GM12878 (cell line): ENCODE measurements around the gene PCDHGC3. TPM values are rescaled to one million over a fixed set of nuclear protein-coding genes. Genes with fewer than 3 reads are reported as not detected.

Source experiments
- ATAC-seq: fragments of 200-7000 bp; cut with Tn5 transposase; 3 replicates; pipeline ENCODE4 v1.9.1; 2020; ENCODE audit warnings: mild to moderate bottlenecking, moderate library complexity
- BruUV-seq: library from RNA; stranded (reverse); fragments of 400-500 nt; replicated peaks from 2 replicates; lab custom pipeline; 2021; lab: Mats Ljungman, UMichigan
- CTCF ChIA-PET: fragments of 300-600 bp; sonication (Branson Sonifier 250); formaldehyde crosslinking; extraction: SDS; loops from one replicate; lab custom pipeline; 2021; ENCODE audit warnings: inconsistent platforms; lab: Yijun Ruan, JAX
- POLR2A ChIA-PET: fragments of 350-600 bp; formaldehyde crosslinking; extraction: SDS; loops from one replicate; lab custom pipeline; 2021; ENCODE audit warnings: inconsistent platforms; lab: Charles Lee
- RAD21 ChIA-PET: fragments of 300-600 bp; sonication (Branson Sonifier 250); formaldehyde crosslinking; loops from one replicate; lab custom pipeline; 2023; ENCODE audit warnings: antibody characterized with exemption; ENCODE audit not compliant: unreplicated experiment; lab: Charles Lee
- SMC1A ChIA-PET: fragments of 300-600 bp; sonication (Branson Sonifier 250); formaldehyde crosslinking; loops from one replicate; lab custom pipeline; 2023; ENCODE audit not compliant: unreplicated experiment, uncharacterized antibody; lab: Charles Lee
- DNase-seq: peaks from one replicate; pipeline ENCODE4 v3.0.0-alpha.2; 2011; ENCODE audit warnings: low read depth, low spot score
- FAIRE-seq: peaks from 3 replicates; lab custom pipeline; 2011; peaks lifted over from hg19 to GRCh38; lab: Jason Lieb, UNC
- H2AFZ ChIP-seq: 2 replicates; pipeline ENCODE4 v1.6.0; 2011; ENCODE audit warnings: low read depth, low read length, control low read depth; ENCODE audit not compliant: control insufficient read depth
- H3K27ac ChIP-seq: 2 replicates; pipeline ENCODE4 v1.5.1; 2011; ENCODE audit warnings: control low read depth; ENCODE audit not compliant: control insufficient read depth, insufficient read depth
- H3K27me3 ChIP-seq, 2 experiments: replicated peaks in 1 of 2; 2 replicates each; pipeline versions ENCODE4 v1.6.0 to v1.6.1; 2011; ENCODE audit warnings: low read length in 1 of 2; ENCODE audit not compliant: control insufficient read depth in 2 of 2, insufficient read depth in 2 of 2
- H3K36me3 ChIP-seq, 2 experiments: 2 replicates each; pipeline ENCODE4 v1.5.1; 2011; ENCODE audit warnings: low read length in 1 of 2; ENCODE audit not compliant: control insufficient read depth in 2 of 2, insufficient read depth in 2 of 2
- H3K4me1 ChIP-seq: 2 replicates; pipeline ENCODE4 v1.6.1; 2011; ENCODE audit warnings: mild to moderate bottlenecking, low read length, moderate library complexity, mixed read lengths; ENCODE audit not compliant: control insufficient read depth, insufficient read depth
- H3K4me2 ChIP-seq: 2 replicates; pipeline ENCODE4 v1.6.0; 2011; ENCODE audit warnings: control low read depth; ENCODE audit not compliant: control insufficient read depth, insufficient read depth
- H3K4me3 ChIP-seq: fragments of 200-600 bp; sonication (generic); 2 replicates; pipeline ENCODE4 v1.5.1; 2016
- H3K79me2 ChIP-seq: 2 replicates; pipeline ENCODE4 v1.6.0; 2011; ENCODE audit warnings: low read length; ENCODE audit not compliant: control insufficient read depth, insufficient read depth
- H3K9ac ChIP-seq: 2 replicates; pipeline ENCODE4 v1.8.0; 2011; ENCODE audit warnings: low read length, control low read depth, mixed read lengths; ENCODE audit not compliant: control insufficient read depth, insufficient read depth
- H3K9me3 ChIP-seq: replicated peaks from 3 replicates; pipeline ENCODE4 v1.5.1; 2011; ENCODE audit warnings: mild to moderate bottlenecking, low read length; ENCODE audit not compliant: control insufficient read depth, insufficient read depth
- H4K20me1 ChIP-seq: 2 replicates; pipeline ENCODE4 v1.6.0; 2011; ENCODE audit not compliant: control insufficient read depth, insufficient read depth
- ATF2 ChIP-seq: IDR thresholded peaks from 2 replicates; pipeline ENCODE4 v1.6.1; 2012; ENCODE audit warnings: low read length, inconsistent platforms
- CHD1 ChIP-seq: IDR thresholded peaks from 2 replicates; pipeline ENCODE4 v1.6.1; 2012; ENCODE audit warnings: low read depth, low read length, improper control_type of control experiment
- CREB1 ChIP-seq: IDR thresholded peaks from 2 replicates; pipeline ENCODE4 v1.6.1; 2012; ENCODE audit warnings: low read depth, mild to moderate bottlenecking, inconsistent platforms
- E2F8 ChIP-seq: fragments of 450-650 bp; IDR thresholded peaks from 2 replicates; pipeline ENCODE4 v1.6.1; 2018; ENCODE audit warnings: mild to moderate bottlenecking, low read depth, moderate library complexity; ENCODE audit not compliant: partially characterized antibody
- EGR1 ChIP-seq, 2 experiments: IDR thresholded peaks; 1 replicate in 1 of 2; 2 replicates in 1 of 2; pipeline ENCODE4 v1.6.1; 2011 to 2012; ENCODE audit warnings: low read depth in 2 of 2, low read length in 2 of 2, borderline replicate concordance in 1 of 2, mild to moderate bottlenecking in 1 of 2, moderate library complexity in 1 of 2
- ETV6 ChIP-seq, 2 experiments: fragments of 450-650 bp in 1 of 2; IDR thresholded peaks in 1 of 2; conservative IDR thresholded peaks in 1 of 2; 2 replicates each; pipeline ENCODE4 v1.6.1; 2014; ENCODE audit warnings: antibody characterized with exemption in 1 of 2, borderline replicate concordance in 1 of 2, low read depth in 1 of 2, mild to moderate bottlenecking in 1 of 2, moderate library complexity in 1 of 2
- EZH2 ChIP-seq: IDR thresholded peaks from 2 replicates; pipeline ENCODE4 v1.6.1; 2012; ENCODE audit warnings: low read depth, mild to moderate bottlenecking, control low read depth, inconsistent platforms, low read length, borderline replicate concordance; ENCODE audit not compliant: control insufficient read depth
- IRF5 ChIP-seq: fragments of 450-650 bp; IDR thresholded peaks from 2 replicates; pipeline ENCODE4 v1.6.1; 2017; ENCODE audit warnings: borderline replicate concordance
- NR2F1 ChIP-seq: fragments of 450-650 bp; conservative IDR thresholded peaks from 2 replicates; pipeline ENCODE4 v1.6.1; 2017; ENCODE audit warnings: mild to moderate bottlenecking
- RCOR1 ChIP-seq: conservative IDR thresholded peaks from 2 replicates; pipeline ENCODE4 v1.6.1; 2012; ENCODE audit warnings: low read depth, low read length, improper control_type of control experiment
- YY1 ChIP-seq: IDR thresholded peaks from 2 replicates; pipeline ENCODE4 v1.6.1; 2011; ENCODE audit warnings: low read depth, mild to moderate bottlenecking, low read length
- ZBTB4 ChIP-seq: fragments of 450-650 bp; formaldehyde crosslinking; IDR thresholded peaks from 2 replicates; pipeline ENCODE4 v1.4.0; 2022; ENCODE audit warnings: mild to moderate bottlenecking, moderate library complexity
- whole genome bisulfite sequencing: methylation state at CpG from one replicate; pipeline ENCODE4 v1.1.6; 2016; ENCODE audit warnings: low lambda C conversion rate; ENCODE audit not compliant: insufficient replicate concordance, insufficient coverage; ENCODE audit errors: missing lambda C conversion rate; 5-methylcytosine and 5-hydroxymethylcytosine counted together
- in situ Hi-C: fragments of 300-500 bp; cut with MboI; formaldehyde crosslinking; loops from 9 replicates; pipeline ENCODE4 v1.14.3; 2018; ENCODE audit warnings: mixed read lengths
- intact Hi-C: fragments of 100-400 bp; cut with micrococcal nuclease; formaldehyde crosslinking; loops from one replicate; pipeline ENCODE4 v1.14.2; 2022; ENCODE audit not compliant: unreplicated experiment
- polyA plus RNA-seq, 11 experiments: library from polyadenylated mRNA; depleted of rRNA in 4 of 11; unstranded in 6 of 11; stranded (reverse) in 5 of 11; fragments of >200 nt; fragmentation: Nextera tagmentation in 4 of 11; fragmentation: Illumina TruSeq in 1 of 11; extraction: Ambion mirVana in 4 of 11; extraction: Trizol in 1 of 11; gene quantifications; 1 replicate in 1 of 11; 2 replicates in 10 of 11; pipeline versions ENCODE4 v1.2.1 to v1.2.3, GENCODE V29; 2011 to 2016; ENCODE audit warnings: inconsistent platforms in 2 of 11, missing spikeins in 2 of 11, low read depth in 1 of 11
- total RNA-seq, 4 experiments: library from RNA; depleted of rRNA in 3 of 4; stranded (reverse); fragments of >200 nt in 3 of 4; fragmentation: Illumina TruSeq in 1 of 4; extraction: Trizol in 1 of 4; gene quantifications; 2 replicates each; pipeline versions ENCODE4 v1.2.1 to v1.2.3, GENCODE V29; 2013 to 2021

The PCDHGC3 gene
- total and polyA plus RNA-seq, 10 of the 15 experiments (the other 5 are each of a cell fraction or from before 2014, with no cell fraction given), result 0.53 to 22.1 (median 12.0) TPM

- Histone ChIP-seq H3K36me3 (peaks cover 0 to 4% of the 10 kb centered on the region in 2 experiments; a peak in 1 of 4 replicates), H3K9ac (peak overlapping the region; percentile 38), H3K27me3 (no peaks in the 10 kb centered on the region), H3K4me1 (peaks cover 75% of the 10 kb centered on the region), H3K4me3 (peak overlapping the region; percentile 65; the same call in 1 of the 2 replicates), H3K79me2 (peaks cover 15% of the 10 kb centered on the region), H3K9me3 (no peaks in the 10 kb centered on the region), H4K20me1 (no peaks in the 10 kb centered on the region), H3K27ac (peak overlapping the region; percentile 90), H3K4me2 (peak overlapping the region; percentile 78), H2AFZ (peak overlapping the region; percentile 35)
- SMC1A ChIA-PET, result interaction anchor here (0.6 to 10.8 kb wide), 17 partner anchors 9 to 1106 kb away, joined by 3 to 176 read pairs (median 5); partner anchors contain the start of genes ANKHD1, PCDHGA11, PCDHGA12 and PCDHGB3
- WGBS, result under 1% methylated on average over 11 of the region's 11 CpGs
- no peak for FAIRE-seq
- POLR2A ChIA-PET, result interaction anchor here (0.8 to 2.0 kb wide), 8 partner anchors 8 to 112 kb away, joined by 3 to 5 read pairs (median 3); partner anchors contain the start of genes DIAPH1 and PCDHGC5
- ATAC-seq, result peak; percentile 46
- CTCF ChIA-PET, result interaction anchor here (0.6 to 11.9 kb wide), 17 partner anchors 14 to 454 kb away, joined by 3 to 213 read pairs (median 11); partner anchors contain the start of genes DIAPH1, PCDHGA10, PCDHGA11 and PCDHGA12
- intact Hi-C loops, result no loop called here
- BruUV-seq, result no TSS peak
- no peak for DNase-seq
- in situ Hi-C loops, result no loop called here
- RAD21 ChIA-PET, result interaction anchor here (0.7 to 11.6 kb wide), 13 partner anchors 11 to 94 kb away, joined by 3 to 109 read pairs (median 7); partner anchors contain the start of genes PCDHGA10, PCDHGA12, PCDHGB7 and PCDHGC3
- no peak for TF ChIP-seq ETV6 (conservative IDR thresholded peaks at IDR 0.05 in 1 of 2, IDR thresholded peaks at IDR 0.05 in 1 of 2; ENCODE audit: borderline replicate concordance in 1 of 2, low read depth in 1 of 2)
- peak; percentile 95 for TF ChIP-seq NR2F1
- 0 out of 3 replicates have a peak, but pooled peaks of 1 of the 2 experiments have one; percentile 27 for TF ChIP-seq EGR1 (IDR thresholded peaks at IDR 0.05; ENCODE audit: borderline replicate concordance in 1 of 2, low read depth in 2 of 2, low read length in 2 of 2)
- TF ChIP-seq CREB1, result no peak
- TF ChIP-seq E2F8, result no peak
- no peak for TF ChIP-seq ZBTB4
- peak; percentile 19; the same call in 1 of the 2 replicates for TF ChIP-seq YY1
- TF ChIP-seq EZH2, result no peak
- no peak for TF ChIP-seq RCOR1
- no peak for TF ChIP-seq ATF2
- no peak for TF ChIP-seq CHD1
- TF ChIP-seq IRF5, result no peak
Observed at GRCh38 chr5:141507387-141508091, 31.8 kb downstream of the PCDHGC3 start.
